Pancreas (tissue), 10 donors: Measurements from ENCODE around the gene AFAP1L2. TPM values are rescaled to one million over a fixed set of nuclear protein-coding genes. Genes with fewer than 3 reads are reported as not detected.
"Not testable (repeated sequence)": the region's sequence is repeated elsewhere in the genome, so short reads cannot be mapped to it uniquely, and the experiment has no call there.

Source experiments
- ATAC-seq, 4 donors: fragments of 200-7000 bp; cut with Tn5 transposase; one replicate each; pipeline versions ENCODE4 v1.8.0 to v1.9.1; 2020; ENCODE audit warnings: mild to moderate bottlenecking in 4 of 4, moderate library complexity in 4 of 4
- DNase-seq, 6 donors: peaks; one replicate each; pipeline ENCODE4 v3.0.0-alpha.2; 2020
- FAIRE-seq: peaks from 2 replicates; lab custom pipeline; 2012; peaks lifted over from hg19 to GRCh38; lab: Jason Lieb, UNC
- H3K27ac ChIP-seq, 4 donors: fragments of 200-600 bp; sonication (generic); 1 replicate in 3 of 4; 2 replicates in 1 of 4; pipeline versions ENCODE4 v1.5.0 to v1.8.0; 2020
- H3K27me3 ChIP-seq, 4 donors: fragments of 200-600 bp; one replicate each; pipeline ENCODE4 v1.8.0; 2021
- H3K36me3 ChIP-seq, 3 donors: fragments of 200-600 bp; sonication (generic) in 1 of 3; one replicate each; pipeline versions ENCODE4 v1.5.0 to v1.8.0; 2020 to 2021
- H3K4me1 ChIP-seq, 3 donors: fragments of 200-600 bp; one replicate each; pipeline ENCODE4 v1.8.0; 2021
- H3K4me3 ChIP-seq, 4 donors: fragments of 200-600 bp; sonication (generic) in 2 of 4; one replicate each; pipeline versions ENCODE4 v1.5.0 to v1.8.0; 2020 to 2021
- H3K9me3 ChIP-seq, 4 donors: fragments of 200-600 bp; one replicate each; pipeline ENCODE4 v1.8.0; 2021
- WGBS, 2 donors: extraction: QIAGEN DNeasy Blood & Tissue Kit; methylation state at CpG; one replicate each; pipeline ENCODE4 v1.1.7; 2013; 5-methylcytosine and 5-hydroxymethylcytosine counted together
- intact Hi-C, 3 donors: fragments of 100-400 bp; cut with DNase I; formaldehyde crosslinking; loops; one replicate each; pipeline versions ENCODE4 v1.11.1 to v1.14.2; 2022
- polyA plus RNA-seq, 2 donors: library from polyadenylated mRNA; stranded (reverse); fragments of 200-250 nt; gene quantifications; one replicate each; pipeline ENCODE4 v1.2.3, GENCODE V29; 2013
- total RNA-seq, 6 donors: library from RNA; stranded (reverse); fragmentation: NEBNext Ultra II Directional in 4 of 6; extraction: Animal tissue kit (Norgen Biotek cat#: 25700) in 4 of 6; gene quantifications; one replicate each; pipeline versions ENCODE4 v1.2.1 to v1.2.4, GENCODE V29; 2021 to 2023
- TF ChIP-seq, protein P1 (sequence below), 4 donors: fragments of 200-600 bp; sonication (generic) in 3 of 4; IDR thresholded peaks; one replicate each; pipeline versions ENCODE4 v1.5.0 to v1.8.0; 2021; ENCODE audit warnings: antibody characterized with exemption in 4 of 4
- donor health status: healthy with polysubstance abuse.
- donor health status: DM: no; HTN: no; CAD: no; lungs with moderate emphysema.
- donor health status: DM: no; HTN: no; CAD: no.
- donor health status: control.
- donor health status: control.
- donor health status: Bipolar disorder and iron deficiency.
- donor health status: DM: yes; HTN: yes; CAD: no.
- donor health status: DM: no; HTN: no; CAD: no.
- donor health status: DM: no; HTN: no; CAD: no.
- donor health status: DM: yes; HTN: yes; CAD: no.

AFAP1L2 gene
- total and polyA plus RNA-seq, 8 donors, result 3.3 to 19.9 (median 5.3) TPM

DNA sequence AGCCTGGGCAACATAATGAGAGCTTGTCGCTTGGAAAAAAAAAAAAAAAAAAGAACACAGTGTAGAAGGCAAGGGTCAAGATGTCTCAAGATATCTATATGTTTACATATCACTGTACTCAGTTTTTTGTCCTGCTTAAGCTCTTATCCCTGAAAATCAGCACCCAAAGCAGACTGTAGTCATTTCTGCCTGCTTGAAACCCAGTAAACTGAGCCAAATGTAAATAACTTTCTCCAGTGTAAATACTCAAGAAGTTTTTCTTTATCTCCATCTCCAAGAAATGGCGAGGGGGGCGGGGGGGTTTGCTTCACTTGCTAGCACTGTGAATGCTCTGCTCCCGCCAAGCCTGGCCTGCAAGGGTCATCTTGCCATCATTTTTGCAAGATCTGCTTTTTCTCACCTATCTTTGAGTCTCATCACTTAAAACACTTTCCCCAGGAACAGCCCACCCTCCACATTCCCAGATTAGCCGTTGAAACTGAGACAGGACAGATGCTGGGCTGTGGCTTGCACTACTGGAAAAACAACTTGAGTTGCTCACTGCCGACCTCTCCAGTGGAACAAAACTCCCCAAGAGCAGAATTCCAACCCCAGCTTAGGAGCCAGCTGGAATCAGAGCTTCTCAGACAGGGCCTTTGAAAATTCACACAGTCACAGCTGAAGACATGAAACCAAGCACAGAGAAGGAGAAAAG lies 54.6 kb downstream of the AFAP1L2 start:
- TF ChIP-seq, protein P1, sequence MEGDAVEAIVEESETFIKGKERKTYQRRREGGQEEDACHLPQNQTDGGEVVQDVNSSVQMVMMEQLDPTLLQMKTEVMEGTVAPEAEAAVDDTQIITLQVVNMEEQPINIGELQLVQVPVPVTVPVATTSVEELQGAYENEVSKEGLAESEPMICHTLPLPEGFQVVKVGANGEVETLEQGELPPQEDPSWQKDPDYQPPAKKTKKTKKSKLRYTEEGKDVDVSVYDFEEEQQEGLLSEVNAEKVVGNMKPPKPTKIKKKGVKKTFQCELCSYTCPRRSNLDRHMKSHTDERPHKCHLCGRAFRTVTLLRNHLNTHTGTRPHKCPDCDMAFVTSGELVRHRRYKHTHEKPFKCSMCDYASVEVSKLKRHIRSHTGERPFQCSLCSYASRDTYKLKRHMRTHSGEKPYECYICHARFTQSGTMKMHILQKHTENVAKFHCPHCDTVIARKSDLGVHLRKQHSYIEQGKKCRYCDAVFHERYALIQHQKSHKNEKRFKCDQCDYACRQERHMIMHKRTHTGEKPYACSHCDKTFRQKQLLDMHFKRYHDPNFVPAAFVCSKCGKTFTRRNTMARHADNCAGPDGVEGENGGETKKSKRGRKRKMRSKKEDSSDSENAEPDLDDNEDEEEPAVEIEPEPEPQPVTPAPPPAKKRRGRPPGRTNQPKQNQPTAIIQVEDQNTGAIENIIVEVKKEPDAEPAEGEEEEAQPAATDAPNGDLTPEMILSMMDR (IDR thresholded peaks at IDR 0.05), result no peak
- intact Hi-C loops, result no loop called here
- no peaks in the 10 kb centered on the region for H3K27me3 ChIP-seq
- no peaks in the 10 kb centered on the region for H3K4me1 ChIP-seq
- H3K36me3 ChIP-seq, result no peaks in the 10 kb centered on the region
- H3K9me3 ChIP-seq, result no peaks in the 10 kb centered on the region
- no peak overlapping the region for H3K4me3 ChIP-seq
- DNase-seq (no peak), ATAC-seq (peak in 1 of 4 donors; percentile 61), FAIRE-seq (no peak)
- WGBS, 2 donors, result 82 to 83% methylated on average over 6 of the region's 6 CpGs
- no peak overlapping the region for H3K27ac ChIP-seq

DNA sequence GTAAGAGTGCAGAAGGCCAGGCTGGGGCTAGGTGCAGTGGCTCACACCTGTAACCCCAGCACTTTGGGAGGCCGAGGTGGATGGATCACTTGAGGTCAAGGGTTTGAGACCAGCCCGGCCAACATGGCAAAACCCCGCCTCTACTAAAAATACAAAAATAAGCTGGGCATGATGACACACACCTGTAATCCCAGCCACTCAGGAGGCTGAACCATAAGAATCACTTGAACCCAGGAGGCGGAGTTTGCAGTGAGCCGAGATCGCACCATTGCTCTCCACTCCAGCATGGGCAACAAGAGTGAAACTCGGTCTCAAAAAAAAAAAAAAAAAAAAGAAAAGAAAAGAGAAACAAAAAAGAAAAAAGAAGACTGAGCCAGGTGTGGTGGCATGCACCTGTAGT lies 55.2 kb downstream of the AFAP1L2 start:
- not testable (repeated sequence) for ATAC-seq

GRCh38 chr10:114347791-114348190 lies 56.5 kb downstream of the AFAP1L2 start:
- intact Hi-C loops, result no loop called here
- Histone ChIP-seq H3K4me3 (no peak overlapping the region), H3K9me3 (no peaks in the 10 kb centered on the region), H3K27ac (no peak overlapping the region), H3K4me1 (peaks cover 0 to 3% (median 0%) of the 10 kb centered on the region in 3 donors), H3K27me3 (no peaks in the 10 kb centered on the region), H3K36me3 (no peaks in the 10 kb centered on the region)
- TF ChIP-seq, protein P1 (IDR thresholded peaks at IDR 0.05), result no peak
- FAIRE-seq (no peak), ATAC-seq (no peak), DNase-seq (no peak)
- WGBS, 2 donors, result 94 to 96% methylated on average over 2 of the region's 2 CpGs

More for the DNA sequence above, 55.2 kb downstream of the AFAP1L2 start:
- WGBS, 2 donors, result 97% methylated on average over 7 of the region's 7 CpGs
- DNase-seq, intact Hi-C loops, H3K36me3 ChIP-seq, H3K27ac ChIP-seq, FAIRE-seq, H3K4me3 ChIP-seq, H3K4me1 ChIP-seq, H3K9me3 ChIP-seq, H3K27me3 ChIP-seq: not testable (repeated sequence)

GRCh38 chr10:114347241-114347640 lies 57.1 kb downstream of the AFAP1L2 start:
- Histone ChIP-seq H3K27ac (no peak overlapping the region), H3K4me3 (no peak overlapping the region), H3K9me3 (no peaks in the 10 kb centered on the region), H3K4me1 (peaks cover 0 to 3% (median 0%) of the 10 kb centered on the region in 3 donors), H3K27me3 (no peaks in the 10 kb centered on the region), H3K36me3 (no peaks in the 10 kb centered on the region)
- FAIRE-seq (no peak), DNase-seq (no peak), ATAC-seq (no peak)
- WGBS, 2 donors, result 84 to 94% methylated on average over 3 of the region's 3 CpGs
- intact Hi-C loops, result no loop called here
- TF ChIP-seq, protein P1 (IDR thresholded peaks at IDR 0.05), result no peak

- H3K9me3 ChIP-seq, result no peaks in the 10 kb centered on the region
- peaks cover 0 to 3% (median 0%) of the 10 kb centered on the region in 3 donors for H3K4me1 ChIP-seq
- H3K27me3 ChIP-seq, result no peaks in the 10 kb centered on the region
- no peak overlapping the region for H3K4me3 ChIP-seq
- TF ChIP-seq, protein P1 (IDR thresholded peaks at IDR 0.05), result no peak
- no peaks in the 10 kb centered on the region for H3K36me3 ChIP-seq
- no peak overlapping the region for H3K27ac ChIP-seq
- DNase-seq, result no peak
- WGBS, 2 donors, result 79% methylated on average over 19 of the region's 19 CpGs
- intact Hi-C loops, result no loop called here
- ATAC-seq, result peak in 2 of 4 donors; percentile 30 to 54
- FAIRE-seq, result no peak
Observed at GRCh38 chr10:114346176-114347031, 57.9 kb downstream of the AFAP1L2 start.
